Loucy (cell line): ENCODE measurements around the gene GALNT3.
A peak's percentile ranks its signal among the peaks of the same experiment; 100 is the strongest.

Source experiments
- H2AFZ ChIP-seq: fragments of 200-600 bp; sonication (generic); 2 replicates; pipeline ENCODE4 v1.6.0; 2016; ENCODE audit warnings: antibody characterized with exemption, mild to moderate bottlenecking, low read length, moderate library complexity
- H3F3A ChIP-seq: fragments of 200-600 bp; 2 replicates; pipeline ENCODE4 v1.6.0; 2016; ENCODE audit warnings: antibody characterized with exemption, low read depth, mild to moderate bottlenecking
- H3K27me3 ChIP-seq: fragments of 200-600 bp; sonication (generic); 2 replicates; pipeline ENCODE4 v1.6.1; 2014; ENCODE audit warnings: low read length, mild to moderate bottlenecking; ENCODE audit not compliant: insufficient read depth, poor library complexity, severe bottlenecking
- H3K36me3 ChIP-seq: fragments of 200-600 bp; sonication (generic); 2 replicates; pipeline ENCODE4 v1.6.1; 2016; ENCODE audit warnings: low read length; ENCODE audit not compliant: insufficient read depth
- H3K4me1 ChIP-seq: fragments of 200-600 bp; sonication (generic); 2 replicates; pipeline ENCODE4 v1.5.1; 2014; ENCODE audit warnings: low read length, mild to moderate bottlenecking; ENCODE audit not compliant: insufficient read depth, poor library complexity, severe bottlenecking
- H3K4me2 ChIP-seq: fragments of 200-600 bp; sonication (generic); 2 replicates; pipeline ENCODE4 v1.6.0; 2014; ENCODE audit warnings: antibody characterized with exemption, low read length, low read depth, mild to moderate bottlenecking; ENCODE audit not compliant: poor library complexity, severe bottlenecking
- H3K4me3 ChIP-seq: fragments of 200-600 bp; sonication (generic); 2 replicates; pipeline ENCODE4 v1.5.1; 2014; ENCODE audit warnings: low read length, mild to moderate bottlenecking, mixed read lengths; ENCODE audit not compliant: poor library complexity, severe bottlenecking
- H3K79me2 ChIP-seq: fragments of 200-600 bp; sonication (generic); 2 replicates; pipeline ENCODE4 v1.6.1; 2014; ENCODE audit warnings: low read length; ENCODE audit not compliant: insufficient read depth
- H3K9ac ChIP-seq: fragments of 200-600 bp; sonication (generic); 2 replicates; pipeline ENCODE4 v1.6.0; 2014; ENCODE audit warnings: mild to moderate bottlenecking, low read depth, low read length, moderate library complexity; ENCODE audit not compliant: poor library complexity, severe bottlenecking
- H3K9me2 ChIP-seq: fragments of 200-600 bp; sonication (generic); replicated peaks from 2 replicates; pipeline ENCODE4 v1.6.1; 2016; ENCODE audit warnings: low read depth, low read length, mixed read lengths
- H3K9me3 ChIP-seq: fragments of 200-600 bp; sonication (generic); 2 replicates; pipeline ENCODE4 v1.6.1; 2014; ENCODE audit warnings: mild to moderate bottlenecking, antibody characterized with exemption, low read length, low read depth; ENCODE audit not compliant: insufficient read depth
- H4K20me1 ChIP-seq: fragments of 200-600 bp; sonication (generic); 2 replicates; pipeline ENCODE4 v1.6.0; 2014; ENCODE audit warnings: antibody characterized with exemption, low read length, mild to moderate bottlenecking; ENCODE audit not compliant: insufficient read depth, poor library complexity, severe bottlenecking
- EZH2phosphoT487 ChIP-seq: fragments of 200-600 bp; IDR thresholded peaks from 2 replicates; pipeline ENCODE4 v1.6.1; 2018; ENCODE audit warnings: antibody characterized with exemption, mild to moderate bottlenecking, moderate library complexity, borderline replicate concordance
- TF ChIP-seq, protein P1 (sequence below): fragments of 200-600 bp; sonication (generic); conservative IDR thresholded peaks from 2 replicates; pipeline ENCODE4 v1.5.1; 2014; ENCODE audit warnings: mild to moderate bottlenecking, antibody characterized with exemption, low read length

GALNT3 gene

GRCh38 chr2:165792104-165792454 is 2.0 kb downstream of the GALNT3 start:
- Histone ChIP-seq H3K27me3 (no peaks in the 10 kb centered on the region), H3K4me2 (peak overlapping the region; percentile 85), H3K4me1 (peaks cover 86% of the 10 kb centered on the region), H3K9ac (peak overlapping the region; percentile 34), H3K9me3 (no peaks in the 10 kb centered on the region), H2AFZ (no peak overlapping the region), H3K9me2 (no peaks in the 10 kb centered on the region), H3K4me3 (peak overlapping the region; percentile 80), H3F3A (no peaks in the 10 kb centered on the region), H4K20me1 (peaks cover 10% of the 10 kb centered on the region), H3K36me3 (no peaks in the 10 kb centered on the region), H3K79me2 (peaks cover 93% of the 10 kb centered on the region)
- TF ChIP-seq, protein P1, sequence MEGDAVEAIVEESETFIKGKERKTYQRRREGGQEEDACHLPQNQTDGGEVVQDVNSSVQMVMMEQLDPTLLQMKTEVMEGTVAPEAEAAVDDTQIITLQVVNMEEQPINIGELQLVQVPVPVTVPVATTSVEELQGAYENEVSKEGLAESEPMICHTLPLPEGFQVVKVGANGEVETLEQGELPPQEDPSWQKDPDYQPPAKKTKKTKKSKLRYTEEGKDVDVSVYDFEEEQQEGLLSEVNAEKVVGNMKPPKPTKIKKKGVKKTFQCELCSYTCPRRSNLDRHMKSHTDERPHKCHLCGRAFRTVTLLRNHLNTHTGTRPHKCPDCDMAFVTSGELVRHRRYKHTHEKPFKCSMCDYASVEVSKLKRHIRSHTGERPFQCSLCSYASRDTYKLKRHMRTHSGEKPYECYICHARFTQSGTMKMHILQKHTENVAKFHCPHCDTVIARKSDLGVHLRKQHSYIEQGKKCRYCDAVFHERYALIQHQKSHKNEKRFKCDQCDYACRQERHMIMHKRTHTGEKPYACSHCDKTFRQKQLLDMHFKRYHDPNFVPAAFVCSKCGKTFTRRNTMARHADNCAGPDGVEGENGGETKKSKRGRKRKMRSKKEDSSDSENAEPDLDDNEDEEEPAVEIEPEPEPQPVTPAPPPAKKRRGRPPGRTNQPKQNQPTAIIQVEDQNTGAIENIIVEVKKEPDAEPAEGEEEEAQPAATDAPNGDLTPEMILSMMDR: no peak
- no peak for TF ChIP-seq EZH2phosphoT487

GRCh38 chr2:165791421-165792103 is 2.5 kb downstream of the GALNT3 start:
- Histone ChIP-seq H3K9me3 (no peaks in the 10 kb centered on the region), H4K20me1 (peaks cover 10% of the 10 kb centered on the region), H3K27me3 (no peaks in the 10 kb centered on the region), H3K4me3 (peak overlapping the region; percentile 80), H3K9me2 (no peaks in the 10 kb centered on the region), H3K79me2 (peaks cover 90% of the 10 kb centered on the region), H3K4me1 (peaks cover 84% of the 10 kb centered on the region), H3K4me2 (peak overlapping the region; percentile 85), H3F3A (no peaks in the 10 kb centered on the region), H3K9ac (peak overlapping the region; percentile 34), H2AFZ (no peak overlapping the region), H3K36me3 (no peaks in the 10 kb centered on the region)
- TF ChIP-seq EZH2phosphoT487: no peak
- TF ChIP-seq, protein P1: no peak

GRCh38 chr2:165790466-165790865 is 3.6 kb downstream of the GALNT3 start:
- Histone ChIP-seq H3K79me2 (peaks cover 90% of the 10 kb centered on the region), H3K27me3 (no peaks in the 10 kb centered on the region), H3K4me1 (peaks cover 80% of the 10 kb centered on the region), H3F3A (no peaks in the 10 kb centered on the region), H3K36me3 (no peaks in the 10 kb centered on the region), H3K4me3 (peak overlapping the region; percentile 80), H4K20me1 (peaks cover 10% of the 10 kb centered on the region), H3K9me3 (no peaks in the 10 kb centered on the region), H2AFZ (no peak overlapping the region), H3K4me2 (peak overlapping the region; percentile 85), H3K9me2 (no peaks in the 10 kb centered on the region), H3K9ac (no peak overlapping the region)
- TF ChIP-seq, protein P1: no peak
- TF ChIP-seq EZH2phosphoT487: no peak
